Neural progenitor cell (in vitro differentiated cells): ENCODE measurements around the gene PCNT. TPM values are rescaled to one million over a fixed set of nuclear protein-coding genes. Genes with fewer than 3 reads are reported as not detected.

Experiments
- DNase-seq: peaks from one replicate; pipeline ENCODE4 v3.0.0-alpha.2; 2016; ENCODE audit warnings: low spot score
- H2AFZ ChIP-seq: fragments of 200-600 bp; sonication (generic); replicated peaks from 2 replicates; pipeline ENCODE4 v1.6.1; 2016; ENCODE audit warnings: antibody characterized with exemption
- H3F3A ChIP-seq: fragments of 200-600 bp; sonication (generic); 2 replicates; pipeline ENCODE4 v1.6.1; 2016; ENCODE audit warnings: antibody characterized with exemption, low read depth
- H3K27ac ChIP-seq: fragments of 200-600 bp; sonication (generic); 2 replicates; pipeline ENCODE4 v1.5.1; 2016; ENCODE audit warnings: mild to moderate bottlenecking
- H3K27me3 ChIP-seq: fragments of 200-600 bp; sonication (generic); 2 replicates; pipeline ENCODE4 v1.6.1; 2016; ENCODE audit warnings: mild to moderate bottlenecking, moderate library complexity
- H3K36me3 ChIP-seq: fragments of 200-600 bp; sonication (generic); 2 replicates; pipeline ENCODE4 v1.5.1; 2016
- H3K4me1 ChIP-seq: fragments of 200-600 bp; sonication (generic); 2 replicates; pipeline ENCODE4 v1.6.1; 2016; ENCODE audit warnings: mixed run types
- H3K4me2 ChIP-seq: fragments of 200-600 bp; sonication (generic); 2 replicates; pipeline ENCODE4 v1.6.1; 2016
- H3K4me3 ChIP-seq: fragments of 200-600 bp; sonication (generic); 2 replicates; pipeline ENCODE4 v1.5.1; 2016
- H3K79me2 ChIP-seq: fragments of 200-600 bp; sonication (generic); 2 replicates; pipeline ENCODE4 v1.6.1; 2016; ENCODE audit warnings: low read depth
- H3K9ac ChIP-seq: fragments of 200-600 bp; sonication (generic); 2 replicates; pipeline ENCODE4 v1.6.1; 2016
- H3K9me3 ChIP-seq: fragments of 200-600 bp; sonication (generic); 2 replicates; pipeline ENCODE4 v1.5.1; 2016; ENCODE audit warnings: low read depth
- H4K20me1 ChIP-seq: fragments of 200-600 bp; sonication (generic); 2 replicates; pipeline ENCODE4 v1.6.1; 2016; ENCODE audit warnings: low read depth
- H3K27ac Mint-ChIP-seq: 3 replicates; pipeline ENCODE4 v1.8.0; 2021; ENCODE audit warnings: mixed read lengths
- H3K27me3 Mint-ChIP-seq: 2 replicates; pipeline ENCODE4 v1.8.0; 2022; ENCODE audit warnings: low read depth, mild to moderate bottlenecking, inconsistent platforms, moderate library complexity, mixed read lengths; ENCODE audit not compliant: insufficient read depth
- H3K36me3 Mint-ChIP-seq: 3 replicates; pipeline ENCODE4 v1.8.0; 2021; ENCODE audit warnings: mixed read lengths
- H3K4me1 Mint-ChIP-seq: 3 replicates; pipeline ENCODE4 v1.8.0; 2021; ENCODE audit warnings: mixed read lengths
- H3K4me3 Mint-ChIP-seq: 3 replicates; pipeline ENCODE4 v1.8.0; 2021; ENCODE audit warnings: mild to moderate bottlenecking, moderate library complexity, mixed read lengths
- H3K9me3 Mint-ChIP-seq: 3 replicates; pipeline ENCODE4 v1.8.0; 2020; ENCODE audit warnings: mixed read lengths
- EZH2 ChIP-seq: fragments of 200-600 bp; sonication (generic); IDR thresholded peaks from 2 replicates; pipeline ENCODE4 v1.6.1; 2017; ENCODE audit warnings: antibody characterized with exemption, mild to moderate bottlenecking, moderate library complexity
- EZH2phosphoT487 ChIP-seq: fragments of 200-600 bp; sonication (generic); IDR thresholded peaks from 2 replicates; pipeline ENCODE4 v1.6.1; 2017; ENCODE audit warnings: antibody characterized with exemption
- total RNA-seq: library from RNA; depleted of rRNA; stranded (reverse); fragments of >200 nt; gene quantifications from 2 replicates; pipeline ENCODE4 v1.2.3, GENCODE V29; 2015; ENCODE audit warnings: low replicate concordance
- TF ChIP-seq, protein P1 (sequence below): fragments of 200-600 bp; sonication (generic); IDR thresholded peaks from 2 replicates; pipeline ENCODE4 v1.5.1; 2017; ENCODE audit warnings: antibody characterized with exemption, mild to moderate bottlenecking

Gene PCNT
- total RNA-seq, 1 donor from 2014 or later, result 42.0 TPM

DNA sequence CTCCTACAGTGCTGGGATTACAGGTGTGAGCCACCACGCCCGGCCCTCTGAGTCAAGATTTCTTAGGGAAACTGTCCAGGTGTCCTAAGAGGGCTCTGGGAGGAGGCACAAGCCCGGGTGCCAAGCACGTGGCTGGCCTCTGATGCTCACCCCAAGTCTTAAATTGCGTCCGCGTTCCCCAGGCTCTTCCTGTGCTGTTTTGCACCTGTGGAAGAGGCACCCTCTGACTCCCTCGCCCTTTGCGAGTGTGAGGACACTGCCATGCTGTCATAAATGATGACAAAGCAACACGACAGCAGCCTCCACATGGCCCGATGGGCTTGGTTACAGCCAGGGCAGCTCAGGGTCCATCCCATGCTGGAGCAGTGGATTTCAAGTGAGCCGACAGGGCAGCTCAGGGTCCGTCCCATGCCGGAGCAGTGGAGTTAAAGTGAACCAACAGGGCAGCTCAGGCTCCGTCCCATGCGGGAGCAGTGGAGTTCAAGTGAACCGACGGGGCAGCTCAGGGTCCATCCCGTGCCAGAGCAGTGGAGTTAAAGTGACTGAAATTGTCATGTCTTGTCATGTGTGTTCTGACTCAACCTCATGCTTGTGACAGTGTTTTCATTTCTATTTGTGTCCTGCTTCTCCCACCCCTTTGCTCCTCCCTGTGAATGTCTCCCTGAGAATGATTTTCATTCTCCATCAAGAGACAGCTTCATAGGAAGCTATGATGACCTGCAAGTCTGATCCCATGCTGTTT, 33.9 kb downstream of the PCNT start:
- H3K79me2 ChIP-seq, result no peaks in the 10 kb centered on the region
- no peaks in the 10 kb centered on the region for H3K9me3 Mint-ChIP-seq
- H3K27me3 ChIP-seq, result no peaks in the 10 kb centered on the region
- H3K4me2 ChIP-seq, result no peak overlapping the region
- peaks cover 32% of the 10 kb centered on the region for H3K36me3 Mint-ChIP-seq
- no peaks in the 10 kb centered on the region for H4K20me1 ChIP-seq
- no peak overlapping the region for H3K4me3 ChIP-seq
- TF ChIP-seq EZH2 (no peak), EZH2phosphoT487 (no peak)
- TF ChIP-seq, protein P1, sequence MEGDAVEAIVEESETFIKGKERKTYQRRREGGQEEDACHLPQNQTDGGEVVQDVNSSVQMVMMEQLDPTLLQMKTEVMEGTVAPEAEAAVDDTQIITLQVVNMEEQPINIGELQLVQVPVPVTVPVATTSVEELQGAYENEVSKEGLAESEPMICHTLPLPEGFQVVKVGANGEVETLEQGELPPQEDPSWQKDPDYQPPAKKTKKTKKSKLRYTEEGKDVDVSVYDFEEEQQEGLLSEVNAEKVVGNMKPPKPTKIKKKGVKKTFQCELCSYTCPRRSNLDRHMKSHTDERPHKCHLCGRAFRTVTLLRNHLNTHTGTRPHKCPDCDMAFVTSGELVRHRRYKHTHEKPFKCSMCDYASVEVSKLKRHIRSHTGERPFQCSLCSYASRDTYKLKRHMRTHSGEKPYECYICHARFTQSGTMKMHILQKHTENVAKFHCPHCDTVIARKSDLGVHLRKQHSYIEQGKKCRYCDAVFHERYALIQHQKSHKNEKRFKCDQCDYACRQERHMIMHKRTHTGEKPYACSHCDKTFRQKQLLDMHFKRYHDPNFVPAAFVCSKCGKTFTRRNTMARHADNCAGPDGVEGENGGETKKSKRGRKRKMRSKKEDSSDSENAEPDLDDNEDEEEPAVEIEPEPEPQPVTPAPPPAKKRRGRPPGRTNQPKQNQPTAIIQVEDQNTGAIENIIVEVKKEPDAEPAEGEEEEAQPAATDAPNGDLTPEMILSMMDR, result no peak
- no peak overlapping the region for H2AFZ ChIP-seq
- no peak overlapping the region for H3K4me3 Mint-ChIP-seq
- H3K9ac ChIP-seq, result no peak overlapping the region
- H3K36me3 ChIP-seq, result no peaks in the 10 kb centered on the region
- H3K4me1 ChIP-seq, result no peaks in the 10 kb centered on the region
- H3K27me3 Mint-ChIP-seq, result no peaks in the 10 kb centered on the region
- H3K27ac ChIP-seq, result no peak overlapping the region
- no peaks in the 10 kb centered on the region for H3K4me1 Mint-ChIP-seq
- no peaks in the 10 kb centered on the region for H3K9me3 ChIP-seq
- no peaks in the 10 kb centered on the region for H3F3A ChIP-seq
- no peak for DNase-seq
- no peak overlapping the region for H3K27ac Mint-ChIP-seq

- Mint-ChIP-seq H3K36me3 (peaks cover 34% of the 10 kb centered on the region), H3K27me3 (peaks cover 4% of the 10 kb centered on the region), H3K27ac (no peak overlapping the region)
Measured at GRCh38 chr21:46361176-46361575, 37.2 kb downstream of the PCNT start.

DNA sequence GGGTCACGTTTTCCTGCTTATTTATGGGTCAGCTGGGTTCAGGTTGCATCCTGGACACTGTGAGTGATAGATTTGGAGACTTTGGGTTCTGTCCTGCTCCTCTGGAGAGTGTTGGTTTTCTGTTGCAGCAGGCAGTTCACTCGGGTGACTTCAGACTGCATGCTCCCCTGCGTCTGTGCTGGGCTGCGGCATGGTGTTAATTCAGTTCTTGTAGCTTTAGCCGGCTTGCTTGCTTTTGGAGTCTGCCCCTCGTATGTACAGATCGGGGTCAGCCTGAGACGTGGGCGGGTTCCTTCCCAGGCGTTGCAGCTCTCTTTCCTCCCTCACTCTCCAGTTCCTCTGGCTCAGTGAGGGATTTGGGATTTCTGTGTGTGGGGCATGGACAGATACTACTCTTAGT, 38.0 kb downstream of the PCNT start:
- Mint-ChIP-seq H3K36me3 (peaks cover 39% of the 10 kb centered on the region), H3K4me3 (no peak overlapping the region), H3K27ac (no peak overlapping the region), H3K9me3 (no peaks in the 10 kb centered on the region), H3K27me3 (peaks cover 4% of the 10 kb centered on the region), H3K4me1 (no peaks in the 10 kb centered on the region)
- H3K4me3 ChIP-seq, result no peak overlapping the region
- H3K27ac ChIP-seq, result no peak overlapping the region
- peak overlapping the region; percentile 45 for H3K9ac ChIP-seq
- H3K4me1 ChIP-seq, result no peaks in the 10 kb centered on the region
- H3K27me3 ChIP-seq, result no peaks in the 10 kb centered on the region
- H3K79me2 ChIP-seq, result no peaks in the 10 kb centered on the region
- no peak overlapping the region for H3K4me2 ChIP-seq
- no peaks in the 10 kb centered on the region for H4K20me1 ChIP-seq
- no peaks in the 10 kb centered on the region for H3F3A ChIP-seq
- H3K36me3 ChIP-seq, result no peaks in the 10 kb centered on the region
- TF ChIP-seq EZH2phosphoT487, result no peak
- TF ChIP-seq EZH2, result no peak
- TF ChIP-seq, protein P1, result no peak
- H3K9me3 ChIP-seq, result no peaks in the 10 kb centered on the region
- no peak for DNase-seq
- no peak overlapping the region for H2AFZ ChIP-seq

More at GRCh38 chr21:46361176-46361575, 37.2 kb downstream of the PCNT start:
- TF ChIP-seq EZH2 (no peak), EZH2phosphoT487 (no peak)
- TF ChIP-seq, protein P1, result no peak
- Mint-ChIP-seq H3K4me3 (no peak overlapping the region), H3K4me1 (no peaks in the 10 kb centered on the region), H3K9me3 (no peaks in the 10 kb centered on the region)
- Histone ChIP-seq H3K4me2 (no peak overlapping the region), H4K20me1 (no peaks in the 10 kb centered on the region), H3K4me3 (no peak overlapping the region), H3K9ac (no peak overlapping the region), H3K27ac (no peak overlapping the region), H2AFZ (no peak overlapping the region), H3K36me3 (no peaks in the 10 kb centered on the region), H3K79me2 (no peaks in the 10 kb centered on the region), H3K4me1 (no peaks in the 10 kb centered on the region), H3K27me3 (no peaks in the 10 kb centered on the region), H3F3A (no peaks in the 10 kb centered on the region), H3K9me3 (no peaks in the 10 kb centered on the region)
- DNase-seq, result no peak
